Stomach (tissue), 9 donors: Measurements from ENCODE around the gene OTUD3. TPM values are rescaled to one million over a fixed set of nuclear protein-coding genes. Genes with fewer than 3 reads are reported as not detected.

Experiments
- DNase-seq, 2 donors: peaks; one replicate each; pipeline versions ENCODE4 v3.0.0 to v3.0.0-alpha.2; 2013 to 2019
- H3K27ac ChIP-seq, 5 donors: fragments of 200-600 bp in 4 of 5; sonication (generic) in 4 of 5; one replicate each; pipeline ENCODE4 v1.5.1; 2013 to 2019; ENCODE audit warnings: mild to moderate bottlenecking in 1 of 5, moderate library complexity in 1 of 5
- H3K27me3 ChIP-seq, 3 donors: fragments of 200-600 bp; sonication (generic); one replicate each; pipeline ENCODE4 v1.5.1; 2017 to 2019; ENCODE audit warnings: mixed run types in 1 of 3
- H3K36me3 ChIP-seq, 4 donors: fragments of 200-600 bp; sonication (generic); 1 replicate in 3 of 4; 2 replicates in 1 of 4; pipeline ENCODE4 v1.5.1; 2016 to 2019
- H3K4me1 ChIP-seq, 4 donors: fragments of 200-600 bp; sonication (generic); one replicate each; pipeline ENCODE4 v1.5.1; 2016 to 2019
- H3K4me3 ChIP-seq, 4 donors: fragments of 200-600 bp; sonication (generic) in 3 of 4; one replicate each; pipeline ENCODE4 v1.5.1; 2016 to 2019; ENCODE audit warnings: mild to moderate bottlenecking in 1 of 4
- H3K9me3 ChIP-seq, 4 donors: fragments of 200-600 bp; sonication (generic); one replicate each; pipeline ENCODE4 v1.5.1; 2016 to 2019
- EP300 ChIP-seq: sonication (generic); formaldehyde crosslinking; IDR thresholded peaks from one replicate; pipeline ENCODE4 v1.6.1; 2017; ENCODE audit warnings: antibody characterized with exemption
- POLR2A ChIP-seq, 4 donors: fragments of 450-650 bp; IDR thresholded peaks; one replicate each; pipeline ENCODE4 v1.6.1; 2016; ENCODE audit warnings: antibody characterized with exemption in 4 of 4, control low read depth in 2 of 4, mild to moderate bottlenecking in 1 of 4, moderate library complexity in 1 of 4
- POLR2AphosphoS5 ChIP-seq, 3 donors: sonication (generic); formaldehyde crosslinking; IDR thresholded peaks; one replicate each; pipeline ENCODE4 v1.6.1; 2016; ENCODE audit warnings: antibody characterized with exemption in 3 of 3
- WGBS, 5 donors: extraction: QIAGEN DNeasy Blood & Tissue Kit in 3 of 5; methylation state at CpG; one replicate each; pipeline versions ENCODE4 v1.1.5 to v1.1.7; 2013 to 2018; 5-methylcytosine and 5-hydroxymethylcytosine counted together
- intact Hi-C: fragments of 100-400 bp; cut with DNase I; formaldehyde crosslinking; loops from one replicate; pipeline ENCODE4 v1.15.1; 2023; ENCODE audit warnings: low total_unique reads
- polyA plus RNA-seq, 3 donors: library from polyadenylated mRNA; stranded (reverse); fragments of 200-250 nt; gene quantifications; one replicate each; pipeline ENCODE4 v1.2.3, GENCODE V29; 2013
- total RNA-seq, 5 donors: library from RNA; depleted of rRNA; stranded (reverse); fragments of >200 nt; gene quantifications; one replicate each; pipeline versions ENCODE4 v1.1.0 to v1.2.3, GENCODE V29; 2014 to 2016
- TF ChIP-seq, protein P1 (sequence below), 7 experiments: fragments of 450-650 bp in 4 of 7; fragments of 200-600 bp in 3 of 7; sonication (generic) in 3 of 7; IDR thresholded peaks; one replicate each; pipeline ENCODE4 v1.5.1; 2016 to 2019; ENCODE audit warnings: antibody characterized with exemption in 7 of 7, control low read depth in 2 of 7, mild to moderate bottlenecking in 1 of 7
- donor health status: healthy with polysubstance abuse.
- donor health status: Bipolar disorder and iron deficiency.
- donor health status: healthy.

The OTUD3 gene
- total and polyA plus RNA-seq, 8 donors: 0.93 to 13.2 (median 3.9) TPM

DNA sequence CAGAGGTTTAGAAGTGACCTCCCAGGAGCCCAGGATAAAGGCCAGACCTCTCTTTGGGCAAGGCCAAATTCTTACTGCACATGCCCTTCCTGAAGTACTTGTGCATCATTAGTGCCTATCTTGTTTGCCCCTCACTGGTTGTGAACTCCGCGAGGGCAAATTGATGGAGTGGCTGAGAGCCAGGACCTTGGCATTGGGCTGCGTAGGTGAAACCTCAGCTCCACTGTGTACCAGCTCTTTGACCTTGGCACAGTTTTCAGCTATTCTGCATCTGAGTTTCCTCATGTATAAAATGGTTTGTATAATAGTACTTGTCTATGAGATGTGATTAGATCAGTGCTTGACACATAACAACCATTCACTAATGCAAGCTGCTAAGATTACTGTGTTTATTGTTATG is 11.5 kb downstream of the OTUD3 start:
- 30 to 67% (median 47%) methylated on average over 3 of the region's 3 CpGs for WGBS, 5 donors
- no peaks in the 10 kb centered on the region for H3K9me3 ChIP-seq

DNA sequence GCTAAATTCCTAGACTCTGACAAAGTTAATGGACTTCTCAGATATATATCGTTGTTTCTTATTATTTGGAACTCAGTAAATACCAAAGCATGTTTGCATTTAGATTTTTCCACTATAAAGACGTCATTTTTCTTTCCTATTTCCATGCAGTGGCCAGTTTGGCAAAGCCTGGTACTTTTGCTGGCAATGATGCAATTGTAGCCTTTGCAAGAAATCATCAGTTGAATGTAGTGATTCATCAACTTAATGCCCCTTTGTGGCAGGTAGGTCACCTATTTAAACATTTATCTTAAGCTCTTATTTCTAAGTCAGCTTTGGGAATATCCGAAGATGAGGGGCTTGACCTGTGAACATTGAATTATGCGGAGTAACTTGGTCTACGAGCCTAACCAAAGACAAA is 12.0 kb downstream of the OTUD3 start:
- intact Hi-C loops: no loop called here
- H3K4me1 ChIP-seq: peaks cover 3 to 18% (median 12%) of the 10 kb centered on the region in 4 donors
- H3K4me3 ChIP-seq: no peak overlapping the region
- 61 to 67% (median 65%) methylated on average over 5 of the region's 5 CpGs for WGBS, 5 donors
- H3K27me3 ChIP-seq: no peaks in the 10 kb centered on the region
- H3K36me3 ChIP-seq: peaks cover 10 to 88% (median 84%) of the 10 kb centered on the region in 4 donors
- TF ChIP-seq, protein P1, sequence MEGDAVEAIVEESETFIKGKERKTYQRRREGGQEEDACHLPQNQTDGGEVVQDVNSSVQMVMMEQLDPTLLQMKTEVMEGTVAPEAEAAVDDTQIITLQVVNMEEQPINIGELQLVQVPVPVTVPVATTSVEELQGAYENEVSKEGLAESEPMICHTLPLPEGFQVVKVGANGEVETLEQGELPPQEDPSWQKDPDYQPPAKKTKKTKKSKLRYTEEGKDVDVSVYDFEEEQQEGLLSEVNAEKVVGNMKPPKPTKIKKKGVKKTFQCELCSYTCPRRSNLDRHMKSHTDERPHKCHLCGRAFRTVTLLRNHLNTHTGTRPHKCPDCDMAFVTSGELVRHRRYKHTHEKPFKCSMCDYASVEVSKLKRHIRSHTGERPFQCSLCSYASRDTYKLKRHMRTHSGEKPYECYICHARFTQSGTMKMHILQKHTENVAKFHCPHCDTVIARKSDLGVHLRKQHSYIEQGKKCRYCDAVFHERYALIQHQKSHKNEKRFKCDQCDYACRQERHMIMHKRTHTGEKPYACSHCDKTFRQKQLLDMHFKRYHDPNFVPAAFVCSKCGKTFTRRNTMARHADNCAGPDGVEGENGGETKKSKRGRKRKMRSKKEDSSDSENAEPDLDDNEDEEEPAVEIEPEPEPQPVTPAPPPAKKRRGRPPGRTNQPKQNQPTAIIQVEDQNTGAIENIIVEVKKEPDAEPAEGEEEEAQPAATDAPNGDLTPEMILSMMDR (IDR thresholded peaks at IDR 0.05): no peak
- no peak for TF ChIP-seq POLR2AphosphoS5 (IDR thresholded peaks at IDR 0.05)
- TF ChIP-seq POLR2A (IDR thresholded peaks at IDR 0.05): no peak
- no peak for TF ChIP-seq EP300
- no peak for DNase-seq
- no peak overlapping the region for H3K27ac ChIP-seq
- H3K9me3 ChIP-seq: no peaks in the 10 kb centered on the region

More for the DNA sequence above, 11.5 kb downstream of the OTUD3 start:
- DNase-seq: no peak
- Histone ChIP-seq H3K4me3 (no peak overlapping the region), H3K27ac (no peak overlapping the region), H3K36me3 (peaks cover 10 to 82% (median 79%) of the 10 kb centered on the region in 4 donors), H3K27me3 (no peaks in the 10 kb centered on the region), H3K4me1 (peaks cover 5 to 22% (median 16%) of the 10 kb centered on the region in 4 donors)
- no peak for TF ChIP-seq POLR2AphosphoS5 (IDR thresholded peaks at IDR 0.05)
- TF ChIP-seq, protein P1 (IDR thresholded peaks at IDR 0.05): no peak
- no peak for TF ChIP-seq EP300
- no peak for TF ChIP-seq POLR2A (IDR thresholded peaks at IDR 0.05)
- intact Hi-C loops: no loop called here

DNA sequence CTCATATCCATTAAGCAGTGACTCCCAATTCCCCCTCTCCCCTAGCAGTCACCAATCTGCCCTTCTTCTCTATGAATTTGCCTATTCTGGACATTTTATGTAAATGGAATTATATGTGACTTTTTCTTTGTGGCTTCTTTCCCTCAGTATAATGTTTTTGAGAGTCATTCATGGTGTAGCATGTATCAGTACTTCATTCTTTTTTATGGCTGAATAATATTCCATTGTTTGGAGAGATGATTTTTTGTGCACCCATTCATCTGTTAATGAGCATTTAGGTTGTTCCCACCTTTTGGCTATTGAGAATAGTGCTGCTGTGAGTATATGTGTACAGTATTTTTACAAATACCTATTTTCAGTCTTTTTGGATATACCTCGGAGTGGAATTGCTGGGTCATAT is 19.5 kb downstream of the OTUD3 start:
- H3K27me3 ChIP-seq: no peaks in the 10 kb centered on the region
- intact Hi-C loops: no loop called here
- TF ChIP-seq, protein P1 (IDR thresholded peaks at IDR 0.05): no peak
- TF ChIP-seq POLR2A (IDR thresholded peaks at IDR 0.05) (no peak), POLR2AphosphoS5 (IDR thresholded peaks at IDR 0.05) (no peak), EP300 (no peak)
- no peak overlapping the region for H3K27ac ChIP-seq
- H3K4me1 ChIP-seq: no peaks in the 10 kb centered on the region
- H3K36me3 ChIP-seq: peaks cover 33 to 100% (median 94%) of the 10 kb centered on the region in 4 donors
- H3K4me3 ChIP-seq: no peak overlapping the region
- no peak for DNase-seq
- 89 to 100% (median 96%) methylated on average over 1 of the region's 1 CpG for WGBS, 5 donors
- H3K9me3 ChIP-seq: no peaks in the 10 kb centered on the region

DNA sequence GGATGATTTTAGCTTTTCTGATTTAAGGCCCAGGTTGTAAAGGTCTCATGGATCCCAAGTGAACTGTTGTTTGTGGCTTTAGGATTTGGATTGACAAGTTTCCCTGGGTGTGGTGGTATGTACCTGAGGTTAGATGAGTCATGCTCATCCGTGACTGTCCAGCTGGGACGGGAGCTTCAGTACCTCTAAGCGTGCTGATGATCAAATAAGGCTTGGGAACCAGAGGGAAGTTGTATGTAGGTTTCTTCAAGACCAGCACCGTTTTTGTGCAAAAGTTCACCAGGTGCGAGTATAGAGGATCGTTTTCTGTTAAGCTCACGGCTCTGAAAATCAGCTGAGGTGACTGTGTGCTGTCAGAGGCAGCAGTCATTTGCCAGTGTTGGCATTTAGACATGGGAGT is 21.4 kb downstream of the OTUD3 start:
- no peaks in the 10 kb centered on the region for H3K27me3 ChIP-seq
- DNase-seq: no peak
- no peak overlapping the region for H3K27ac ChIP-seq
- TF ChIP-seq EP300 (no peak), POLR2A (IDR thresholded peaks at IDR 0.05) (no peak), POLR2AphosphoS5 (IDR thresholded peaks at IDR 0.05) (no peak)
- TF ChIP-seq, protein P1 (IDR thresholded peaks at IDR 0.05): no peak
- H3K9me3 ChIP-seq: no peaks in the 10 kb centered on the region
- H3K4me3 ChIP-seq: no peak overlapping the region
- no peaks in the 10 kb centered on the region for H3K4me1 ChIP-seq
- H3K36me3 ChIP-seq: peaks cover 50 to 100% (median 94%) of the 10 kb centered on the region in 4 donors
- intact Hi-C loops: no loop called here
- WGBS, 5 donors: 88 to 97% (median 94%) methylated on average over 7 of the region's 7 CpGs
